ENCODE results near the gene TNRC18.
"Not testable (repeated sequence)": the region's sequence is repeated elsewhere in the genome, so short reads cannot be mapped to it uniquely, and the experiment has no call there.

- not testable (repeated sequence) for TF ChIP-seq POLR2A, CTCF (IDR thresholded peaks at IDR 0.05)
Observed at GRCh38 chr7:5276123-5276522, 147.5 kb downstream of the TNRC18 start.

Measured in Peyer's patch (tissue), 4 donors.